Transverse colon (tissue), 3 donors: ENCODE results near the gene KRT71.

Experiments
- CTCF ChIP-seq, 5 experiments: fragments of 200-600 bp in 3 of 5; fragments of 450-650 bp in 2 of 5; sonication (generic) in 3 of 5; IDR thresholded peaks; 1 replicate in 2 of 5; 2 replicates in 3 of 5; pipeline ENCODE4 v1.5.1; 2016 to 2017; ENCODE audit warnings: antibody characterized with exemption in 5 of 5, inconsistent platforms in 3 of 5, mild to moderate bottlenecking in 2 of 5, moderate library complexity in 1 of 5
- EP300 ChIP-seq: sonication (generic); formaldehyde crosslinking; IDR thresholded peaks from one replicate; pipeline ENCODE4 v1.6.1; 2017; ENCODE audit warnings: antibody characterized with exemption, low read depth

GRCh38 chr12:52519387-52519703, 33.6 kb downstream of the KRT71 start:
- no peak for TF ChIP-seq EP300
- no peak for TF ChIP-seq CTCF (IDR thresholded peaks at IDR 0.05)
